Adrenal gland (tissue), 5 donors: ENCODE data around the gene NR5A1.

Experiments
- POLR2A ChIP-seq, 2 donors: fragments of 450-650 bp; IDR thresholded peaks; one replicate each; pipeline ENCODE4 v1.6.1; 2017; ENCODE audit warnings: antibody characterized with exemption in 2 of 2, mild to moderate bottlenecking in 2 of 2, moderate library complexity in 1 of 2
- TF ChIP-seq, protein P1 (sequence below), 6 experiments: fragments of 450-650 bp in 4 of 6; fragments of 200-600 bp in 2 of 6; sonication (generic) in 1 of 6; IDR thresholded peaks; 1 replicate in 5 of 6; 2 replicates in 1 of 6; pipeline versions ENCODE4 v1.5.1 to v1.8.0; 2016 to 2021; ENCODE audit warnings: antibody characterized with exemption in 6 of 6, mild to moderate bottlenecking in 2 of 6, moderate library complexity in 1 of 6
- donor health status: DM: no; HTN: no; CAD: no.

DNA sequence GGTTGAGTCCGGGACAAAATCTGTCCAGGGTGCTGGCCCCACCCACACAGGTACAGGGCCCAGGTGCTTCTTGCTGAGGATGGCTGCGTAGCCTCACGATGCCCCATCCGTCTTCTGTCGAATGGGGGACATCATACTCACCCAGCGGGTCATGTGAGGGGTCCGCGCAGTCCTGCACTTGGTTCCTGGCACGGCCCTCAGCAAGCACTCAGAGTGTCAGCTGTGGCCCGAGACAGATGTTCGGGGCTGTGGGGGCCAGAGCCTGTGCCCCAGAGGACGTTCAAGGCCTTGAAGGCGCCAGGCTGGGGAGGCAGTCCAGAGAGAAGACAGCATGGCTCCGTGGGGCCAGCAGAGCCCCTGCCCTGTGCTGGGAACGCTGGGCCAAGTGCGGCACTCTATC is 27.8 kb downstream of the NR5A1 start:
- TF ChIP-seq, protein P1, sequence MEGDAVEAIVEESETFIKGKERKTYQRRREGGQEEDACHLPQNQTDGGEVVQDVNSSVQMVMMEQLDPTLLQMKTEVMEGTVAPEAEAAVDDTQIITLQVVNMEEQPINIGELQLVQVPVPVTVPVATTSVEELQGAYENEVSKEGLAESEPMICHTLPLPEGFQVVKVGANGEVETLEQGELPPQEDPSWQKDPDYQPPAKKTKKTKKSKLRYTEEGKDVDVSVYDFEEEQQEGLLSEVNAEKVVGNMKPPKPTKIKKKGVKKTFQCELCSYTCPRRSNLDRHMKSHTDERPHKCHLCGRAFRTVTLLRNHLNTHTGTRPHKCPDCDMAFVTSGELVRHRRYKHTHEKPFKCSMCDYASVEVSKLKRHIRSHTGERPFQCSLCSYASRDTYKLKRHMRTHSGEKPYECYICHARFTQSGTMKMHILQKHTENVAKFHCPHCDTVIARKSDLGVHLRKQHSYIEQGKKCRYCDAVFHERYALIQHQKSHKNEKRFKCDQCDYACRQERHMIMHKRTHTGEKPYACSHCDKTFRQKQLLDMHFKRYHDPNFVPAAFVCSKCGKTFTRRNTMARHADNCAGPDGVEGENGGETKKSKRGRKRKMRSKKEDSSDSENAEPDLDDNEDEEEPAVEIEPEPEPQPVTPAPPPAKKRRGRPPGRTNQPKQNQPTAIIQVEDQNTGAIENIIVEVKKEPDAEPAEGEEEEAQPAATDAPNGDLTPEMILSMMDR (IDR thresholded peaks at IDR 0.05), result no peak
- TF ChIP-seq POLR2A (IDR thresholded peaks at IDR 0.05), result no peak
